HG02642 (cell line): ENCODE results near the gene FLRT2.

Experiments used
- ATAC-seq: cut with Tn5 transposase; IDR thresholded peaks from one replicate; pipeline ENCODE4 v1.9.1; 2021; ENCODE audit warnings: mild to moderate bottlenecking; ENCODE audit not compliant: unreplicated experiment, poor library complexity

Gene FLRT2

GRCh38 chr14:85529803-85530574 is at the start of gene FLRT2:
Gene FLRT2 (plus strand): TSS chr14:85530144. CDS start chr14:85621515, 91,371 bp downstream.
- no peak for ATAC-seq

- no peak for ATAC-seq
Observed at GRCh38 chr14:85481471-85481870, 48.5 kb upstream of the FLRT2 start.

- ATAC-seq = no peak
Observed at GRCh38 chr14:85482552-85482951, 47.4 kb upstream of the FLRT2 start.

GRCh38 chr14:85483037-85483436 is 46.9 kb upstream of the FLRT2 start:
- no peak for ATAC-seq

GRCh38 chr14:85483652-85484051 is 46.3 kb upstream of the FLRT2 start:
- no peak for ATAC-seq

GRCh38 chr14:85487215-85487614 is 42.7 kb upstream of the FLRT2 start:
- ATAC-seq = no peak

- ATAC-seq = no peak
Observed at GRCh38 chr14:85501751-85502150, 28.2 kb upstream of the FLRT2 start.

GRCh38 chr14:85508863-85509262 is 21.1 kb upstream of the FLRT2 start:
- ATAC-seq = no peak

- no peak for ATAC-seq
Observed at GRCh38 chr14:85512451-85512850, 17.5 kb upstream of the FLRT2 start.

- ATAC-seq = no peak
Observed at GRCh38 chr14:85514487-85514886, 15.5 kb upstream of the FLRT2 start.

GRCh38 chr14:85516239-85517113 is 13.5 kb upstream of the FLRT2 start:
- ATAC-seq = no peak

- ATAC-seq = no peak
Observed at GRCh38 chr14:85517114-85517688, 12.7 kb upstream of the FLRT2 start.

- ATAC-seq = no peak
Observed at GRCh38 chr14:85519661-85520305, 10.2 kb upstream of the FLRT2 start.

GRCh38 chr14:85520581-85520980 is 9.4 kb upstream of the FLRT2 start:
- no peak for ATAC-seq

- ATAC-seq = no peak
Observed at GRCh38 chr14:85523624-85524023, 6.3 kb upstream of the FLRT2 start.

- no peak for ATAC-seq
Observed at GRCh38 chr14:85527006-85527405, 2.9 kb upstream of the FLRT2 start.

GRCh38 chr14:85527445-85528035 is 2.4 kb upstream of the FLRT2 start:
- ATAC-seq = no peak

- no peak for ATAC-seq
Observed at GRCh38 chr14:85528080-85528896, 1.7 kb upstream of the FLRT2 start.

- no peak for ATAC-seq
Observed at GRCh38 chr14:85528897-85529631, 880 bp upstream of the FLRT2 start.
